Non-pigmented ciliary epithelial cell (primary cell): Measurements from ENCODE around the gene MYLK.
"Not testable (repeated sequence)": the region's sequence is repeated elsewhere in the genome, so short reads cannot be mapped to it uniquely, and the experiment has no call there.

Experiments used
- DNase-seq: peaks from one replicate; pipeline ENCODE4 v3.0.0-alpha.2; 2010; ENCODE audit warnings: low read depth

MYLK gene

GRCh38 chr3:123745184-123745855, 138.8 kb downstream of the MYLK start:
- DNase-seq, result no peak

GRCh38 chr3:123744064-123744463, 140.1 kb downstream of the MYLK start:
- no peak for DNase-seq

- DNase-seq, result no peak
Observed at GRCh38 chr3:123743121-123743520, 141.0 kb downstream of the MYLK start.

- DNase-seq, result no peak
Observed at GRCh38 chr3:123741041-123741511, 143.1 kb downstream of the MYLK start.

- DNase-seq, result no peak
Observed at GRCh38 chr3:123740391-123740822, 143.7 kb downstream of the MYLK start.

GRCh38 chr3:123739754-123740153, 144.4 kb downstream of the MYLK start:
- DNase-seq, result no peak

GRCh38 chr3:123739106-123739505, 145.0 kb downstream of the MYLK start:
- DNase-seq, result no peak

- DNase-seq, result not testable (repeated sequence)
Observed at GRCh38 chr3:123738522-123738921, 145.6 kb downstream of the MYLK start.

GRCh38 chr3:123737168-123737567, 147.0 kb downstream of the MYLK start:
- no peak for DNase-seq

GRCh38 chr3:123735456-123735855, 148.7 kb downstream of the MYLK start:
- no peak for DNase-seq

- DNase-seq, result no peak
Observed at GRCh38 chr3:123734527-123734902, 149.6 kb downstream of the MYLK start.

- peak; percentile 77 for DNase-seq
Observed at GRCh38 chr3:123733805-123734526, 150.2 kb downstream of the MYLK start.

- DNase-seq, result no peak
Observed at GRCh38 chr3:123733341-123733740, 150.8 kb downstream of the MYLK start.

GRCh38 chr3:123732447-123732846, 151.7 kb downstream of the MYLK start:
- no peak for DNase-seq

GRCh38 chr3:123730829-123731228, 153.3 kb downstream of the MYLK start:
- no peak for DNase-seq

GRCh38 chr3:123728991-123729390, 155.1 kb downstream of the MYLK start:
- DNase-seq, result no peak

GRCh38 chr3:123728014-123728413, 156.1 kb downstream of the MYLK start:
- no peak for DNase-seq

- no peak for DNase-seq
Observed at GRCh38 chr3:123725652-123726400, 158.3 kb downstream of the MYLK start.

GRCh38 chr3:123724306-123724705, 159.8 kb downstream of the MYLK start:
- no peak for DNase-seq

GRCh38 chr3:123723522-123724168, 160.5 kb downstream of the MYLK start:
- peak; percentile 54 for DNase-seq

- DNase-seq, result no peak
Observed at GRCh38 chr3:123723070-123723469, 161.1 kb downstream of the MYLK start.

- DNase-seq, result no peak
Observed at GRCh38 chr3:123722456-123722855, 161.7 kb downstream of the MYLK start.
